Gastrocnemius medialis (tissue), 4 donors: ENCODE measurements around the gene KLHL14.

ENCODE experiments used
- CTCF ChIP-seq, 5 experiments: fragments of 450-650 bp in 3 of 5; fragments of 200-600 bp in 2 of 5; sonication (generic) in 2 of 5; IDR thresholded peaks in 4 of 5; conservative IDR thresholded peaks in 1 of 5; 1 replicate in 4 of 5; 2 replicates in 1 of 5; pipeline ENCODE4 v1.5.1; 2016 to 2019; ENCODE audit warnings: antibody characterized with exemption in 5 of 5, mild to moderate bottlenecking in 3 of 5, moderate library complexity in 3 of 5
- POLR2A ChIP-seq, 2 donors: fragments of 450-650 bp; IDR thresholded peaks; one replicate each; pipeline ENCODE4 v1.6.1; 2017; ENCODE audit warnings: antibody characterized with exemption in 2 of 2, mild to moderate bottlenecking in 2 of 2, moderate library complexity in 2 of 2

DNA sequence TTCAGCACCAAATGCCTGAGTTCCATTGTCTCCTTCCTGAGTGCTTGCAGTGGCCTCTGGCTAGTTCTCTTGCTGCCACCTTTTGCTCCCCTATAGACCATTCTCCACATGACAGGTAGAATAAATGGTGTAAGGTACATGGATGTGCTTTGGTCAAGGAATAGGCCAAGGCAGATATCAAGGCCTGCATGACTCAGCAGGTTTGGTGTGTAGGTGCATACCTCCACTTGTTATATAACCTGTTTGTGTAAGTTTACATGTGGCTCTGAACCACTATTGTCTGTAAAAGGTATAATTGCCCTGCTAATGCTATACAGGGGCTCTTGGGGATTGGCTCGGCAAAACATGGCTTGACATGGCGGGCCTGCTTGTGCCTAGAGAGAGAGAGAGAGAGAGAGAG is 143.5 kb downstream of the KLHL14 start:
- TF ChIP-seq CTCF (IDR thresholded peaks at IDR 0.05 in 4 of 5, conservative IDR thresholded peaks at IDR 0.05 in 1 of 5) (no peak), POLR2A (IDR thresholded peaks at IDR 0.05) (no peak)
